ENCODE data around the gene RASGRP3. TPM values are rescaled to one million over a fixed set of nuclear protein-coding genes. Genes with fewer than 3 reads are reported as not detected.

The RASGRP3 gene
- total and polyA plus RNA-seq, 11 donors = 17.7 to 73.3 (median 61.4) TPM

DNA sequence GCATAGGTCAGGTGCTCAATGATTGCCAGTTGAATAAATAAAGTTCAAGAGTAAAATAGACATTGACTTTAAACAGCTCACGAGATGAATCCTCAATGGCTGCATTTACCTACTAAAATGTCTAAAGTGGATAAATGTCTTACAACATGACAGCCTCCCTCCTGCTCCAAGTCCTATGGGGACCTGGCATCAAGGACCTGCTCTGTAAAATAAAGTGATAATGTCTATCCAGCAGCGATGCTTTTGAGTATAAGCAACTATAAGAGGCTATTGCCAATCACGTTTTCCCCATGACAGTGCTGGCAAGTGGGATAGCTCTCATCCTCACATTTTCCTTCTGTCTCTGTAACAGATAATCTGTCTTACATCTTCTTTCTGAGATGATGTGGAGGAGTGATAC, 37.0 kb downstream of the RASGRP3 start:
- H3K36me3 ChIP-seq = peaks cover 0 to 52% (median 22%) of the 10 kb centered on the region in 9 donors
- ATAC-seq (no peak), DNase-seq (no peak)
- H3K27me3 ChIP-seq = no peaks in the 10 kb centered on the region
- no peak overlapping the region for H3K27ac ChIP-seq
- peaks cover 0 to 28% (median 9%) of the 10 kb centered on the region in 12 donors for H3K4me1 ChIP-seq
- WGBS, 4 donors = 67 to 85% (median 81%) methylated on average over 3 of the region's 3 CpGs
- no peaks in the 10 kb centered on the region for H3K9me3 ChIP-seq
- intact Hi-C loops (cut with DNase I) = no loop called here
- H3K4me3 ChIP-seq = no peak overlapping the region
- TF ChIP-seq CTCF (IDR thresholded peaks at IDR 0.05) (no peak), POLR2A (IDR thresholded peaks at IDR 0.05) (no peak)

DNA sequence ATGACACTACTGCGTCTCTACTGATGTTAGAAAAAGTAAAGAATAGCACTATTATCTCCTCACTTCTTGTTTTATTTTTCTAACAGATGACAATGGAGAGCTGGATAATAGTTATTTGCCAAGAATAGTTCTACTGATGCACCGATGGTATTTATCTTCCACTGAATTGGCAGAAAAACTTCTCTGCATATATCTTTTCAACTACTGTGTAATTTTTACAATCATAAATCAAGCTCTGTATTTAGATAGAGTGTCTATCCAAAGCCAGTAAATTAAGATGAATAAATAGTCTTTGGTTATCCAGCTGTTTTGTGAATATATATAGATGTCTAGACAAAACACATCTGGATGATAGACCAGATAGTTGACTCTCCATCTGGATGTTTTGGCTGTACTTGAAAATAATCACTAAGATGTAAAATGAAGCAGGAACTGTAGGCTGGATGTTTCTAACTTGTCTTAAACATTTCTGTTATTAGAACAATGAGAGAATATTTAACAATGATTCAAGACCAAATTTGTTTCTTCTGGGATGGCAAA, 40.1 kb downstream of the RASGRP3 start:
- Histone ChIP-seq H3K27me3 (no peaks in the 10 kb centered on the region), H3K36me3 (peaks cover 0 to 71% (median 22%) of the 10 kb centered on the region in 9 donors), H3K4me1 (peaks cover 0 to 5% (median under 1%) of the 10 kb centered on the region in 12 donors), H3K27ac (no peak overlapping the region), H3K9me3 (no peaks in the 10 kb centered on the region), H3K4me3 (no peak overlapping the region)
- intact Hi-C loops (cut with DNase I) = no loop called here
- ATAC-seq = no peak
- TF ChIP-seq POLR2A (IDR thresholded peaks at IDR 0.05) = no peak
- TF ChIP-seq CTCF (IDR thresholded peaks at IDR 0.05) = no peak
- WGBS, 4 donors = 62 to 74% (median 69%) methylated on average over 2 of the region's 2 CpGs
- DNase-seq = no peak

DNA sequence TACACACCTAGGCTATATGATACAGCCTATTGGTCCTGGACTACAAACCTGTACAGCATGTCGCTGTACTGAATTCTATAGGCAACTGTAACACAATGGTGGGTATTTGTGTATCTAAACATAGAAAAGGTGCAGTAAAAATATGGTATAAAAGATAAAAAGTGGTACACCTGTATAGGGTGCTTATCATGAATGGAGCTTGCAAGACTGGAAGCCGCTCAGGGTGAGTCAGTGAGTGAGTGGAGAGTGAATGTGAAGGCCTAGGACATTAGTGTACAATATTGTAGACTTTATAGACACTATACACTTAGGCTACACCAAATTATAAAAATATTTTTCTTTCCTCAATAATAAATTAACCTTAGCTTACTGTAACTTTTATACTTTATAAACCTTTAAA, 41.8 kb downstream of the RASGRP3 start:
- TF ChIP-seq CTCF (IDR thresholded peaks at IDR 0.05) (no peak), POLR2A (IDR thresholded peaks at IDR 0.05) (no peak)
- Histone ChIP-seq H3K4me3 (no peak overlapping the region), H3K27me3 (no peaks in the 10 kb centered on the region), H3K4me1 (peaks cover 0 to 19% (median 12%) of the 10 kb centered on the region in 12 donors), H3K9me3 (no peaks in the 10 kb centered on the region), H3K36me3 (peaks cover 0 to 66% (median 22%) of the 10 kb centered on the region in 9 donors), H3K27ac (no peak overlapping the region)
- 73 to 100% (median 97%) methylated on average over 2 of the region's 2 CpGs for WGBS, 4 donors
- no peak for DNase-seq
- no peak for ATAC-seq
- intact Hi-C loops (cut with DNase I) = no loop called here

- TF ChIP-seq CTCF (IDR thresholded peaks at IDR 0.05) (no peak), POLR2A (IDR thresholded peaks at IDR 0.05) (no peak)
- H3K27ac ChIP-seq = no peak overlapping the region
- peaks cover 0 to 66% (median 24%) of the 10 kb centered on the region in 9 donors for H3K36me3 ChIP-seq
- no peaks in the 10 kb centered on the region for H3K27me3 ChIP-seq
- WGBS, 4 donors = 88 to 96% (median 92%) methylated on average over 1 of the region's 1 CpG
- intact Hi-C loops (cut with DNase I) = no loop called here
- ATAC-seq (no peak), DNase-seq (no peak)
- no peak overlapping the region for H3K4me3 ChIP-seq
- H3K9me3 ChIP-seq = no peaks in the 10 kb centered on the region
- peaks cover 0 to 19% (median 12%) of the 10 kb centered on the region in 12 donors for H3K4me1 ChIP-seq
These were observed 42.5 kb downstream of the RASGRP3 start for GRCh38 chr2:33518929-33519328.
